Measurements from ENCODE around the gene NKG7. TPM values are rescaled to one million over a fixed set of nuclear protein-coding genes. Genes with fewer than 3 reads are reported as not detected.
"Not testable (repeated sequence)": the region's sequence is repeated elsewhere in the genome, so short reads cannot be mapped to it uniquely, and the experiment has no call there.

Gene NKG7
- total RNA-seq, 1 donor from 2014 or later, result 2.1 TPM

GRCh38 chr19:51417810-51418157 is 45.3 kb upstream of the NKG7 start:
- CTCF ChIA-PET, result interaction anchor here (0.8 to 2.9 kb wide), 18 partner anchors 10 to 244 kb away, joined by 3 to 34 read pairs (median 5); no protein-coding TSS in a partner anchor
- Mint-ChIP-seq H3K27me3 (no peaks in the 10 kb centered on the region), H3K27ac (peak overlapping the region; percentile 99), H3K4me3 (peak overlapping the region; percentile 95), H3K36me3 (ENCODE audit: low read depth) (peaks cover 26% of the 10 kb centered on the region), H3K4me1 (peaks cover 50% of the 10 kb centered on the region), H3K9me3 (no peaks in the 10 kb centered on the region)
- intact Hi-C loops (cut with micrococcal nuclease), result loop anchor here (1.0 to 2.0 kb wide), 8 partner anchors 10 to 234 kb away; no protein-coding TSS in a partner anchor
- TF ChIP-seq, protein P1, sequence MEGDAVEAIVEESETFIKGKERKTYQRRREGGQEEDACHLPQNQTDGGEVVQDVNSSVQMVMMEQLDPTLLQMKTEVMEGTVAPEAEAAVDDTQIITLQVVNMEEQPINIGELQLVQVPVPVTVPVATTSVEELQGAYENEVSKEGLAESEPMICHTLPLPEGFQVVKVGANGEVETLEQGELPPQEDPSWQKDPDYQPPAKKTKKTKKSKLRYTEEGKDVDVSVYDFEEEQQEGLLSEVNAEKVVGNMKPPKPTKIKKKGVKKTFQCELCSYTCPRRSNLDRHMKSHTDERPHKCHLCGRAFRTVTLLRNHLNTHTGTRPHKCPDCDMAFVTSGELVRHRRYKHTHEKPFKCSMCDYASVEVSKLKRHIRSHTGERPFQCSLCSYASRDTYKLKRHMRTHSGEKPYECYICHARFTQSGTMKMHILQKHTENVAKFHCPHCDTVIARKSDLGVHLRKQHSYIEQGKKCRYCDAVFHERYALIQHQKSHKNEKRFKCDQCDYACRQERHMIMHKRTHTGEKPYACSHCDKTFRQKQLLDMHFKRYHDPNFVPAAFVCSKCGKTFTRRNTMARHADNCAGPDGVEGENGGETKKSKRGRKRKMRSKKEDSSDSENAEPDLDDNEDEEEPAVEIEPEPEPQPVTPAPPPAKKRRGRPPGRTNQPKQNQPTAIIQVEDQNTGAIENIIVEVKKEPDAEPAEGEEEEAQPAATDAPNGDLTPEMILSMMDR (IDR thresholded peaks at IDR 0.05), result no peak
- POLR2A ChIA-PET, result interaction anchor here (0.5 to 3.9 kb wide), 26 partner anchors 10 to 772 kb away, joined by 3 to 64 read pairs (median 5); partner anchors contain the start of genes ETFB, PPP2R1A, SIGLEC6 and VSIG10L
- DNase-seq (no peak), ATAC-seq (ENCODE audit: low read depth) (peak; percentile 70)

- no peaks in the 10 kb centered on the region for H3K27me3 Mint-ChIP-seq
- H3K4me1 Mint-ChIP-seq, result peaks cover 50% of the 10 kb centered on the region
- peak within 1 kb of the TSS; percentile 95 for H3K4me3 Mint-ChIP-seq
- TF ChIP-seq, protein P1 (IDR thresholded peaks at IDR 0.05), result no peak
- peak; percentile 75 for DNase-seq
- H3K9me3 Mint-ChIP-seq, result no peaks in the 10 kb centered on the region
- H3K36me3 Mint-ChIP-seq (ENCODE audit: low read depth), result peaks cover 29% of the 10 kb centered on the region
- peak within 1 kb of the TSS; percentile 99 for H3K27ac Mint-ChIP-seq
- intact Hi-C loops (cut with micrococcal nuclease), result loop anchor here (1.0 to 2.0 kb wide), 7 partner anchors 10 to 234 kb away; no protein-coding TSS in a partner anchor
- POLR2A ChIA-PET, result interaction anchor here (0.5 to 3.9 kb wide), 27 partner anchors 9 to 772 kb away, joined by 3 to 64 read pairs (median 5); partner anchors contain the start of genes ETFB, PPP2R1A, SIGLEC6 and VSIG10L
- CTCF ChIA-PET, result interaction anchor here (0.8 to 2.9 kb wide), 18 partner anchors 9 to 244 kb away, joined by 3 to 34 read pairs (median 5); partner anchors contain the start of gene VSIG10L
- peak; percentile 88 for ATAC-seq (ENCODE audit: low read depth)
These were observed 44.8 kb upstream of the NKG7 start, which contains the start of gene SIGLEC10 for GRCh38 chr19:51417107-51417809. Gene SIGLEC10 (minus strand): TSS chr19:51417642. CDS start chr19:51417581, 61 bp downstream.

DNA sequence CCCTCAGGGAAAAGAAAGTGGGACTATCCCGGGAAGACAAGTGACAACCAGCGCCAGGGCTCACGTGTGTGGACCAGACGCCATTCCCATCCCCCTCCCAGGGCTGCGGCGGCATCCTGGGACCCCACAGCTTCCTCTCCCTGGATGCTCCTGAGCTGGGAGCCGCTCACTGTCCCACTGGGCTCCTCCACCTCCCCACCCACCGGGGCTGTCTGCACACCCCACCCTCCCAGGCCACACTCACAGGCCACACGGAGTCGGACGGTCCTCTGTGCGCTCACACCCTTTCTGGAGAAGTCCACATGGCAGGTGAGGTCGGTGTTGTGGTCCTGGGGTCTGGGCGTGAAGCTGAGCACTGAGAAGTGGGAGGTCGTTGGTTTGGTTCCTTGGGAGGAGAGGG is 44.0 kb upstream of the NKG7 start:
- not testable (repeated sequence) for DNase-seq; ATAC-seq (ENCODE audit: low read depth); H3K27me3 Mint-ChIP-seq; H3K9me3 Mint-ChIP-seq
- POLR2A ChIA-PET, result interaction anchor here (0.6 to 3.9 kb wide), 12 partner anchors 8 to 773 kb away, joined by 3 to 64 read pairs (median 9); partner anchors contain the start of genes ETFB, PPP2R1A and VSIG10L
- CTCF ChIA-PET, result interaction anchor here (1.2 to 2.9 kb wide), 8 partner anchors 8 to 245 kb away, joined by 3 to 34 read pairs (median 7); no protein-coding TSS in a partner anchor
- Mint-ChIP-seq H3K4me3 (peak overlapping the region; percentile 95), H3K4me1 (peaks cover 47% of the 10 kb centered on the region), H3K27ac (peak overlapping the region; percentile 99), H3K36me3 (ENCODE audit: low read depth) (peaks cover 31% of the 10 kb centered on the region)
- intact Hi-C loops (cut with micrococcal nuclease), result loop anchor here (2.0 kb wide), 1 partner anchor 190 kb away; no protein-coding TSS in a partner anchor

- ChIA-PET CTCF (no interaction called here), POLR2A (interaction anchor here (3.9 kb wide), 1 partner anchor 20 kb away, joined by 64 read pairs; no protein-coding TSS in a partner anchor)
- Mint-ChIP-seq H3K4me1 (peaks cover 43% of the 10 kb centered on the region), H3K4me3 (no peak overlapping the region), H3K27me3 (no peaks in the 10 kb centered on the region), H3K27ac (no peak overlapping the region), H3K36me3 (ENCODE audit: low read depth) (peaks cover 41% of the 10 kb centered on the region), H3K9me3 (no peaks in the 10 kb centered on the region)
- intact Hi-C loops (cut with micrococcal nuclease), result no loop called here
- no peak for ATAC-seq (ENCODE audit: low read depth)
- no peak for DNase-seq
- TF ChIP-seq, protein P1 (IDR thresholded peaks at IDR 0.05), result no peak
These were observed 42.7 kb upstream of the NKG7 start for GRCh38 chr19:51415187-51415586.

- CTCF ChIA-PET, result interaction anchor here (1.3 kb wide), 2 partner anchors 9 to 246 kb away, joined by 3 to 5 read pairs; no protein-coding TSS in a partner anchor
- no peak overlapping the region for H3K27ac Mint-ChIP-seq
These were observed 38.7 kb upstream of the NKG7 start for GRCh38 chr19:51410950-51411748.

More at GRCh38 chr19:51410950-51411748, 38.7 kb upstream of the NKG7 start:
- intact Hi-C loops (cut with micrococcal nuclease), result no loop called here
- peaks cover 34% of the 10 kb centered on the region for H3K36me3 Mint-ChIP-seq (ENCODE audit: low read depth)
- peaks cover 36% of the 10 kb centered on the region for H3K4me1 Mint-ChIP-seq
- POLR2A ChIA-PET, result no interaction called here
- DNase-seq, result no peak
- ATAC-seq (ENCODE audit: low read depth), result no peak
- TF ChIP-seq, protein P1 (IDR thresholded peaks at IDR 0.05), result no peak
- no peak overlapping the region for H3K4me3 Mint-ChIP-seq
- H3K27me3 Mint-ChIP-seq, result no peaks in the 10 kb centered on the region
- H3K9me3 Mint-ChIP-seq, result no peaks in the 10 kb centered on the region
